Lower leg skin (tissue), 4 donors: ENCODE data around the gene PLEKHJ1. TPM values are rescaled to one million over a fixed set of nuclear protein-coding genes. Genes with fewer than 3 reads are reported as not detected.

Experiments
- DNase-seq, 2 donors: peaks; one replicate each; pipeline ENCODE4 v3.0.0-alpha.2; 2019; ENCODE audit warnings: low spot score in 2 of 2
- H3K4me3 ChIP-seq: fragments of 200-600 bp; sonication (generic); 2 replicates; pipeline ENCODE4 v1.5.1; 2017; ENCODE audit warnings: mild to moderate bottlenecking, low read depth; ENCODE audit not compliant: poor library complexity, severe bottlenecking
- CTCF ChIP-seq, 3 donors: fragments of 450-650 bp; IDR thresholded peaks; one replicate each; pipeline ENCODE4 v1.5.1; 2016; ENCODE audit warnings: antibody characterized with exemption in 3 of 3, mild to moderate bottlenecking in 3 of 3, moderate library complexity in 2 of 3
- POLR2A ChIP-seq, 2 donors: fragments of 450-650 bp; IDR thresholded peaks; one replicate each; pipeline ENCODE4 v1.6.1; 2016 to 2017; ENCODE audit warnings: antibody characterized with exemption in 2 of 2, mild to moderate bottlenecking in 1 of 2, moderate library complexity in 1 of 2
- WGBS, 2 donors: methylation state at CpG; one replicate each; pipeline ENCODE4 v1.1.5; 2018; 5-methylcytosine and 5-hydroxymethylcytosine counted together
- intact Hi-C: fragments of 100-400 bp; cut with DNase I; formaldehyde crosslinking; loops from one replicate; pipeline ENCODE4 v1.15.0; 2023; ENCODE audit warnings: low total_unique reads
- total RNA-seq, 4 donors: library from RNA; depleted of rRNA; stranded (reverse); fragments of >200 nt; gene quantifications; one replicate each; pipeline ENCODE4 v1.1.0, GENCODE V29; 2016

PLEKHJ1 gene
- total RNA-seq, 4 donors from 2014 or later: 52.2 to 80.5 (median 70.0) TPM

DNA sequence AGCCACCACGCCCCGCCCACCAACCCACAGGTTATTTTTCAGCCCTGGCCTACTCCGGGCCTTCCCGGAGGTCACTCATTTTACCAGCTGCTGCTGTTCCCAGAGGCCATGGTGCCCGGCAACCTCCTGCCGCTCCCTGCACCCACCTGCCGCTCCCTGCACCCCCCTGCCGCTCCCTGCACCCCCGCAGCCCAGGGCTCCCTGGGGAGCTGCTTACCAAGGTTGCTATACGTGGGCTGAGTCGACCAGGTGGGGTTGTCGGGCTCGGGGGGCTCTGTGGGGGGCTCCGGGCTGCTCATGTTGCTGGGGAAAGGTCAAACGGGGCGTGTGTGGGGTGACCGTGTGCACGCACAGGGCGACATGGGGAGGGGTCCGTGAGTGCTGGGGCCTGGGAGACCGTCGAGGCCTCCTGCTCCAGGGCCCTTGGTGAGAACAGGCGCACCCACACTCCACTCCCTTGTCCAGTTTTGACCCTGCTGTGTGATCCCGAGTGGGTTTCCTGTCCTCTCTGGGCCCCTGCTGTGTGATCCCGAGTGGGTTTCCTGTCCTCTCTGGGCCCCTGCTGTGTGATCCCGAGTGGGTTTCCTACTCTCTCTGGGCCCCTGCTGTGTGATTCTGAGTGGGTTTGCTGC lies 44.6 kb upstream of the PLEKHJ1 start:
- TF ChIP-seq POLR2A (IDR thresholded peaks at IDR 0.05): no peak
- no peak for TF ChIP-seq CTCF (IDR thresholded peaks at IDR 0.05)
- no peak overlapping the region for H3K4me3 ChIP-seq
- intact Hi-C loops: no loop called here
- no peak for DNase-seq
- WGBS, 2 donors: 83 to 89% methylated on average over 24 to 26 of the region's 26 CpGs

GRCh38 chr19:2278459-2279158 lies 42.5 kb upstream of the PLEKHJ1 start:
- 85 to 90% methylated on average over 30 of the region's 33 CpGs for WGBS, 2 donors
- no peak overlapping the region for H3K4me3 ChIP-seq
- intact Hi-C loops: loop anchor here (10.0 kb wide), 2 partner anchors 116 to 124 kb away; partner anchors contain the start of gene AP3D1
- TF ChIP-seq CTCF (IDR thresholded peaks at IDR 0.05) (no peak), POLR2A (IDR thresholded peaks at IDR 0.05) (no peak)
- no peak for DNase-seq

DNA sequence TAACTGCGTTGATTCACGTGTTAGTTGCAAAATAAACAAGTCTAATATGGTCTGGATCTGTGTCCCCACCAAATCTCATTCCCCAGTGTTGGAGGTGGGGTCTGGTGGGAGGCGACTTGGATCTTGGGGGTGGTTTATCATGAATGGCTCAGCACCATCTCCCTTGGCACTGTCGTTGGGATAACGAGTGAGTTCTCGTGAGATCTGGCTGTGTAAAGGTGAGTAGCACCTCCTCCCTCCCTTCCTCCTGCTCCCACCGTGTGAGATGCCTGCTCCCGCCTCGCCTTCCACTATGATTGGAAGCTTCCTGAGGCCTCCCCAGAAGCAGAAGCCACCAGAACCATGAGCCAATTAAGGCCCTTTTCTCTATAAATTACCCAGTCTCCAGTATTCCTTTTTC lies 41.0 kb upstream of the PLEKHJ1 start:
- DNase-seq: no peak
- 83% methylated on average over 9 of the region's 9 CpGs for WGBS, 2 donors
- intact Hi-C loops: loop anchor here (10.0 kb wide), 2 partner anchors 118 to 122 kb away; partner anchors contain the start of gene AP3D1
- TF ChIP-seq CTCF (IDR thresholded peaks at IDR 0.05): no peak
- no peak for TF ChIP-seq POLR2A (IDR thresholded peaks at IDR 0.05)
- no peak overlapping the region for H3K4me3 ChIP-seq

DNA sequence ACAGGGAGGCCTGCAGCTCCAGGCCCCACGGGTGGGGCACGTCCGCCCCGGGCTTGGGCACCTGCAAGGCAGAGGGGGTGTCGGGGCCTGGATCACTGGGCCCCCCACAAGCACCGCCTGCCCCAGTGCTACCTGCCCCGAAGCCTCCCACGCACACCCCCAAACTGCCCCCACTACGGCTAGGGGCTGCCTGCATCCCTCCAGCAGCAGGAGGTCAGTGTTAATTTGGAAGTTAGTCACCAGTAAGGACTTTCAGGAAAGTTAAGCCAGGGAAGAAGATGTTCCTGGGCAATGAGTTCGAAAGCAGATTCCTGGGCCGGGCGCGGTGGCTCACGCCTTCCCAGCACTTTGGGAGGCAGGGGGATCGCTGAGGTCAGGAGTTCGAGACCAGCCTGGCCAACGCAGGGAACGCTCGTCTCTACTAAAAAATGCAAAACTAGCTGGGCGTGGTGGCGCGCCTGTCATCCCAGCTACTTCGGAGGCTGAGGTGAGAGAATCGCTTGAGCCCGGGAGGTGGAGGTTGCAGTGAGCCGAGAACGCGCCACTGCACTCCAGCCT lies 40.4 kb upstream of the PLEKHJ1 start:
- no peak for DNase-seq
- H3K4me3 ChIP-seq: no peak overlapping the region
- no peak for TF ChIP-seq CTCF (IDR thresholded peaks at IDR 0.05)
- no peak for TF ChIP-seq POLR2A (IDR thresholded peaks at IDR 0.05)
- 82 to 86% methylated on average over 26 to 27 of the region's 28 CpGs for WGBS, 2 donors
- intact Hi-C loops: loop anchor here (10.0 kb wide), 2 partner anchors 118 to 122 kb away; partner anchors contain the start of gene AP3D1

- 46 to 54% methylated on average over 35 to 54 of the region's 74 CpGs for WGBS, 2 donors
- intact Hi-C loops: loop anchor here (10.0 kb wide), 2 partner anchors 119 to 121 kb away; partner anchors contain the start of gene AP3D1
- H3K4me3 ChIP-seq: no peak overlapping the region
These were observed 39.7 kb upstream of the PLEKHJ1 start for GRCh38 chr19:2275588-2276428.

More at GRCh38 chr19:2275588-2276428, 39.7 kb upstream of the PLEKHJ1 start:
- no peak for TF ChIP-seq POLR2A (IDR thresholded peaks at IDR 0.05)
- no peak for TF ChIP-seq CTCF (IDR thresholded peaks at IDR 0.05)
- DNase-seq: no peak
